CD4-positive, alpha-beta T cell (primary cell): ENCODE data around the gene PRM2. TPM values are rescaled to one million over a fixed set of nuclear protein-coding genes. Genes with fewer than 3 reads are reported as not detected.

Source experiments
- ATAC-seq: fragments of 200-7000 bp; cut with Tn5 transposase; one replicate; pipeline ENCODE4 v1.10.0; 2022; ENCODE audit warnings: mild to moderate bottlenecking; ENCODE audit not compliant: poor library complexity
- CTCF ChIA-PET: fragments of 350-600 bp; sonication (Branson Sonifier 250); formaldehyde crosslinking; loops from one replicate; lab custom pipeline; 2021; ENCODE audit warnings: antibody characterized with exemption, inconsistent platforms; lab: Charles Lee
- POLR2A ChIA-PET: fragments of 350-600 bp; sonication (Branson Sonifier 250); formaldehyde crosslinking; loops from one replicate; lab custom pipeline; 2021; ENCODE audit warnings: antibody characterized with exemption, inconsistent platforms; lab: Charles Lee
- DNase-seq, 14 experiments: peaks; one replicate each; pipeline ENCODE4 v3.0.0-alpha.2; 2013 to 2020; ENCODE audit warnings: mixed read lengths in 2 of 14
- H3K27ac ChIP-seq, 2 donors: one replicate each; pipeline versions ENCODE4 v1.5.1 to v1.7.0; 2013; ENCODE audit warnings: low read length in 2 of 2, low read depth in 1 of 2, mild to moderate bottlenecking in 1 of 2
- H3K27me3 ChIP-seq, 2 experiments: 1 replicate in 1 of 2; 2 replicates in 1 of 2; pipeline versions ENCODE4 v1.6.1 to v1.7.0; 2013; ENCODE audit warnings: low read length in 2 of 2, control low read depth in 1 of 2, mild to moderate bottlenecking in 1 of 2, moderate library complexity in 1 of 2; ENCODE audit not compliant: insufficient read depth in 2 of 2, control insufficient read depth in 1 of 2
- H3K36me3 ChIP-seq: one replicate; pipeline ENCODE4 v1.6.1; 2013; ENCODE audit warnings: low read length, control low read depth; ENCODE audit not compliant: insufficient read depth
- H3K4me1 ChIP-seq: one replicate; pipeline ENCODE4 v1.6.1; 2013; ENCODE audit warnings: low read length, control low read depth; ENCODE audit not compliant: insufficient read depth
- H3K4me3 ChIP-seq: one replicate; pipeline ENCODE4 v1.5.1; 2013; ENCODE audit warnings: mild to moderate bottlenecking, low read length, moderate library complexity
- H3K9me3 ChIP-seq, 2 experiments: 1 replicate in 1 of 2; 2 replicates in 1 of 2; pipeline versions ENCODE4 v1.6.1 to v1.7.0; 2013; ENCODE audit warnings: low read length in 2 of 2, mild to moderate bottlenecking in 2 of 2, control low read depth in 1 of 2, moderate library complexity in 1 of 2; ENCODE audit not compliant: control insufficient read depth in 1 of 2, insufficient read depth in 1 of 2
- H3K27ac Mint-ChIP-seq: one replicate; pipeline ENCODE4 v1.8.0; 2020; ENCODE audit warnings: mixed read lengths
- H3K27me3 Mint-ChIP-seq: one replicate; pipeline ENCODE4 v1.8.0; 2021; ENCODE audit warnings: mixed read lengths
- H3K36me3 Mint-ChIP-seq: one replicate; pipeline ENCODE4 v1.8.0; 2021; ENCODE audit warnings: low read depth, mixed read lengths
- H3K4me1 Mint-ChIP-seq: one replicate; pipeline ENCODE4 v1.8.0; 2021; ENCODE audit warnings: low read depth, mixed read lengths
- H3K4me3 Mint-ChIP-seq: one replicate; pipeline ENCODE4 v1.8.0; 2020; ENCODE audit warnings: mild to moderate bottlenecking, mixed read lengths
- H3K9me3 Mint-ChIP-seq: one replicate; pipeline ENCODE4 v1.8.0; 2020; ENCODE audit warnings: mixed read lengths
- CTCF ChIP-seq: fragments of 200-600 bp; IDR thresholded peaks from one replicate; pipeline ENCODE4 v1.8.0; 2022; ENCODE audit warnings: antibody characterized with exemption, mild to moderate bottlenecking
- intact Hi-C, 2 experiments: fragments of 100-400 bp; cut with DNase I in 1 of 2; cut with micrococcal nuclease in 1 of 2; formaldehyde crosslinking; loops; one replicate each; pipeline versions ENCODE4 v1.15.1 to v1.9.0; 2023 to 2025; cut with DNase I, micrococcal nuclease
- total RNA-seq, 174 experiments: library from RNA in 2 of 174; stranded (reverse) in 2 of 174; gene quantifications; one replicate each; pipeline ENCODE4 v1.2.3 and lab custom pipeline; 2021 to 2026

Gene PRM2
- total RNA-seq, 2 experiments from 2014 or later: not detected

DNA sequence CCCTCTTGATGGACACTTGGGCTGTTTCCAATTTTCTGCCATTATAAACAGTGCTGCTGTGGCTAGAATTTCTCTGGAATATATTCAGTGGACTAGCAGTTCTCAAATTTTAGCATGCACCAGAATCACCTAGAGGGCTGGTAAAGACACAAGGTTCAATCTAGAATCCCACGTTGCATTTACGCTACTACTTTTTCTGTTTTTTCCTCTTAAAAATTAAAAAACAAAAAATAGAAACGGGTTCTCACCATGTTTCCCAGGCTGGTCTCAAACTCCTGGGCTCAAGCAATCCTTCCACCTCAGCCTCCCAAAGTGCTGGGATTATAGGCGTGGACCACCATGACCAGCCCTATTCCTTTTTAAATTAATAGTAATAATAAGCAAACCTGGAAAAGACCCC is 19.4 kb upstream of the PRM2 start:
- H3K9me3 Mint-ChIP-seq: no peaks in the 10 kb centered on the region
- no peak for ATAC-seq
- H3K4me3 Mint-ChIP-seq: no peak overlapping the region
- H3K27ac ChIP-seq: no peak overlapping the region
- peaks cover 24% of the 10 kb centered on the region for H3K4me1 ChIP-seq
- ChIA-PET POLR2A (no interaction called here), CTCF (no interaction called here)
- H3K27me3 Mint-ChIP-seq: no peaks in the 10 kb centered on the region
- no peak for DNase-seq
- H3K36me3 ChIP-seq: no peaks in the 10 kb centered on the region
- no peak overlapping the region for H3K4me3 ChIP-seq
- H3K27me3 ChIP-seq: peaks cover 0 to 3% of the 10 kb centered on the region in 2 experiments
- H3K27ac Mint-ChIP-seq: no peak overlapping the region
- H3K9me3 ChIP-seq: no peaks in the 10 kb centered on the region
- no peak for TF ChIP-seq CTCF
- intact Hi-C loops: loop anchor here (2.0 to 5.0 kb wide), 2 partner anchors 38 to 325 kb away; partner anchors contain the start of gene SOCS1 (in 1 of the 2)
- peaks cover 33% of the 10 kb centered on the region for H3K4me1 Mint-ChIP-seq
- no peaks in the 10 kb centered on the region for H3K36me3 Mint-ChIP-seq

DNA sequence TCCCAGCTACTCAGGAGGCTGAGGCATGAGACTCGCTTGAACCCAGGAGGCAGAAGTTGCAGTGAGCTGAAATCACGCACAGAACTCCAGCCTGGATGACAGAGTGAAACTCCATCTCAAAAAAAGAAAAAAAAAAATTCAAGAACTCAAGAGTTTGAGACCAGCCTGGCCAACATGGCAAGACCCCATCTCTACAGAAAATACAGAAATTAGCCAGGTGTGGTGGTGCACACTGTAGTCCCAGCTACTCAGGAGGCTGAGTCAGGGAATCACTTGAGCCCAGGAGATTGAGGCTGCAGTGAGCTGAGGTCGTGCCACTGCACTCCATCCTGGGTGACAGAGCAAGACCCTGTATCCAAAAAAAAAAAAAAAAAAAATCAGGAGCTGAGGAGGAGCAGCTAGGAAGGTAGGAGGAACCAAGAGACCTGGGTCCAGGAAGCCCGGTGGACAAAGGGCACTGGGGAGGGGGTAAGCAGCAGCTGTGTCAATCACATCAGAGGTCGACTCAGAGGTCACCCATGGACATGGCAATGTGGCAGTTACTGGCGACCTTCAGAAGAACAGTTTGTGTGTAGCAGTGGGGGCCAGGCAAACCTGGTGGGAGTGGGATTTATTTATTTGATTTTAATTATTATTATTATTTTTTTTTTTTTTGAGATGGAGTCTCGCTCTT is 15.9 kb upstream of the PRM2 start:
- Mint-ChIP-seq H3K27ac (no peak overlapping the region), H3K9me3 (no peaks in the 10 kb centered on the region), H3K4me1 (peaks cover 14% of the 10 kb centered on the region), H3K4me3 (no peak overlapping the region), H3K27me3 (no peaks in the 10 kb centered on the region), H3K36me3 (no peaks in the 10 kb centered on the region)
- POLR2A ChIA-PET: no interaction called here
- Histone ChIP-seq H3K4me1 (peaks cover 6% of the 10 kb centered on the region), H3K9me3 (no peaks in the 10 kb centered on the region), H3K27me3 (peaks cover 0 to 3% of the 10 kb centered on the region in 2 experiments), H3K4me3 (no peak overlapping the region), H3K36me3 (no peaks in the 10 kb centered on the region), H3K27ac (no peak overlapping the region)
- intact Hi-C loops: no loop called here
- CTCF ChIA-PET: no interaction called here
- DNase-seq: no peak
- TF ChIP-seq CTCF: no peak
- no peak for ATAC-seq

DNA sequence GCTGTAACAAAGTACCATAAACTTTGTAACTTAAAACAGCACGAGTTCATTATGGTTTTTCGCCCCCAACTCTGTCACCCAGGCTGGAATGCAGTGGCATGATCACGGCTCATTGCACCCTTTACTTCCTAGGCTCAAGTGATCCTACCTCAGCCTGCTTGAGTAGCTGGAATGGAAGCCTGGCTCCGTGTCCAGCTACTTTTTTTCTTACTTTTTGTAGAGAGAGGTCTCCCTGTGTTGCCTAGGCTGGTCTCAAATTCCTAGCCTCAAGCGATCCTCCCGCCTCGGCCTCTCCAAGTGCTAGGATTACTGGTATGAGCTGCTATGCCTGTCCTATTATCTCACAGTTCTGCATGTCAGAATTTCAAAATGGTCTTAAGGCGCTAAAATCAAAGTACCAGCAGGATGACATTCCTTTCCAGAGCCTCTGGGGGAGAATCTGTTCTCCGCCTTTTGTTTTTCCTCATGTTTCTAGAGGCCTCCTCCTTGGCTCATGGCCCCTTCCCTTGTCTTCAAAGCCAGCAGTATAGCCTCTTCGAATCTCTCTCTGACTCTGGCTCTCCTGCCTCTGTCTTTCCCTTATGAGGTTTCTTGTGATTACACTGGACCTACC is 14.9 kb upstream of the PRM2 start:
- H3K4me3 Mint-ChIP-seq: no peak overlapping the region
- DNase-seq (no peak), ATAC-seq (no peak)
- no peaks in the 10 kb centered on the region for H3K36me3 Mint-ChIP-seq
- H3K27ac Mint-ChIP-seq: no peak overlapping the region
- no peaks in the 10 kb centered on the region for H3K9me3 Mint-ChIP-seq
- H3K27me3 Mint-ChIP-seq: no peaks in the 10 kb centered on the region
- Histone ChIP-seq H3K36me3 (no peaks in the 10 kb centered on the region), H3K27me3 (peaks cover 0 to 3% of the 10 kb centered on the region in 2 experiments), H3K4me3 (no peak overlapping the region), H3K27ac (no peak overlapping the region), H3K4me1 (no peaks in the 10 kb centered on the region), H3K9me3 (no peaks in the 10 kb centered on the region)
- H3K4me1 Mint-ChIP-seq: peaks cover 7% of the 10 kb centered on the region
- intact Hi-C loops: no loop called here
- TF ChIP-seq CTCF: no peak
- ChIA-PET CTCF (no interaction called here), POLR2A (no interaction called here)
